GM21447 (cell line): Measurements from ENCODE around the gene KLF7.
A peak's percentile ranks its signal among the peaks of the same experiment; 100 is the strongest.

ENCODE experiments used
- ATAC-seq: cut with Tn5 transposase; IDR thresholded peaks from one replicate; pipeline ENCODE4 v1.9.1; 2021; ENCODE audit not compliant: unreplicated experiment

Gene KLF7

GRCh38 chr2:207167099-207167923 is 1.6 kb upstream of the KLF7 start:
- peak; percentile 0 for ATAC-seq

- ATAC-seq = peak; percentile 46
Measured at GRCh38 chr2:207166349-207167098, 776 bp upstream of the KLF7 start.

- ATAC-seq = peak; percentile 91
Measured at GRCh38 chr2:207166039-207166348, 246 bp upstream of the KLF7 start.

- no peak for ATAC-seq
Measured at GRCh38 chr2:207164006-207164831, 1.5 kb downstream of the KLF7 start.

- no peak for ATAC-seq
Measured at GRCh38 chr2:207163756-207164005, 2.1 kb downstream of the KLF7 start.

GRCh38 chr2:207163053-207163755 is 2.5 kb downstream of the KLF7 start:
- no peak for ATAC-seq

GRCh38 chr2:207162316-207162715 is 3.4 kb downstream of the KLF7 start:
- no peak for ATAC-seq

- no peak for ATAC-seq
Measured at GRCh38 chr2:207161247-207162123, 4.3 kb downstream of the KLF7 start.

- no peak for ATAC-seq
Measured at GRCh38 chr2:207160115-207160514, 5.6 kb downstream of the KLF7 start.

GRCh38 chr2:207159002-207159401 is 6.7 kb downstream of the KLF7 start:
- no peak for ATAC-seq

- no peak for ATAC-seq
Measured at GRCh38 chr2:207157731-207158130, 8.0 kb downstream of the KLF7 start.

GRCh38 chr2:207157162-207157481 is 8.6 kb downstream of the KLF7 start:
- ATAC-seq = no peak

GRCh38 chr2:207156451-207157161 is 9.1 kb downstream of the KLF7 start:
- peak; percentile 46 for ATAC-seq

GRCh38 chr2:207155516-207156444 is 10.0 kb downstream of the KLF7 start:
- ATAC-seq = no peak

- no peak for ATAC-seq
Measured at GRCh38 chr2:207154556-207155510, 10.9 kb downstream of the KLF7 start.

GRCh38 chr2:207153266-207153975 is 12.3 kb downstream of the KLF7 start:
- no peak for ATAC-seq

- ATAC-seq = no peak
Measured at GRCh38 chr2:207151048-207151447, 14.7 kb downstream of the KLF7 start.
